ENCODE results near the gene ZNF575. TPM values are rescaled to one million over a fixed set of nuclear protein-coding genes. Genes with fewer than 3 reads are reported as not detected.
A peak's percentile ranks its signal among the peaks of the same experiment; 100 is the strongest.

ZNF575 gene
- total RNA-seq, 2 donors from 2014 or later = 6.4 to 11.3 TPM

DNA sequence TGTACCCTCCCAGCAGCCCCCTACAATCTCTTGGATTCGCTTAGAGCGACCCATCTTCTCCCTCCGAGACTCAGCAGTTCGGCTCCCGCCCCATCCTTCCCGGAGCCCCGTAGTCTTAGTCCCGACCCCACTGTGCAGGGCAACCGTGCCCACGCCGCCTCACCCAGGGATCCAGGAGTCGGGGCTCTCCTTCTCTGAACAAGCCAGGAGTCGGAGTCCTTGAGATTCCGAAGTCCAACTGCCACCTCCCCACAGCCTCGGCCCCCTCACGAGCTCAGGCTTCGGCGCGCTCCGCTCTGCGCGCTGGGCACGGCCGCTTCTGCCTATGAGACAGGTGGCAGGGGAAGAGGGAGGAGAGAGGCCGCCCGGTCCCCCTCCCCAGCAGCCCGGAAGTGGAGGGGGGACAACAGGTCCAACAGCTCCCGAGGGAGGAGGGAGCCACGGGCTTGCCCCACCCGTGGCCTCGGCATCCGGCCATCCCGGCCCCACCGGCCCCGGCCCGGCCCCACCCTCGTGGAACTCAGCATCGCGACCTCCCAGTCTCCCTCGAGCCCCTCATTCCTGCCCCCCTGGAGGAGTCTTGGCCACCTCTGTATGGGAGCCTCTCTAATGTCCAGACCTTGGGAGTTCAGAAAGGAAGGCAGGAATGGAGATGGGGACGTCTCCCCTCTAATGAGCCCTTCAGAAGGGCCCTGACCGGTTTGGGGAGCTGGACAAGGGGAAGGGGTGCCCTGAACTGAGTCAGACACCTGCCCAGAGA is 28.4 kb upstream of the ZNF575 start, which contains the start of gene PHLDB3:
Gene PHLDB3 (minus strand): TSS at position 321 of the 760 bp plus-strand sequence. CDS start 628 bp downstream, outside the sequence.
- no peak for TF ChIP-seq CTCF (IDR thresholded peaks at IDR 0.05)
- Histone ChIP-seq H3K9me3 (no peaks in the 10 kb centered on the region), H3K4me3 (peak within 1 kb of the TSS; percentile 63), H3K27me3 (no peaks in the 10 kb centered on the region), H3K36me3 (peaks cover 7% of the 10 kb centered on the region), H3K9ac (ENCODE audit: low read depth in 2 of 2, low read length in 2 of 2) (peak within 1 kb of the TSS; percentile 88 to 89), H3K27ac (peak within 1 kb of the TSS; percentile 86), H3K4me1 (peaks cover 5% of the 10 kb centered on the region)
- peak; percentile 61 for DNase-seq
- intact Hi-C loops (cut with DNase I) = no loop called here

DNA sequence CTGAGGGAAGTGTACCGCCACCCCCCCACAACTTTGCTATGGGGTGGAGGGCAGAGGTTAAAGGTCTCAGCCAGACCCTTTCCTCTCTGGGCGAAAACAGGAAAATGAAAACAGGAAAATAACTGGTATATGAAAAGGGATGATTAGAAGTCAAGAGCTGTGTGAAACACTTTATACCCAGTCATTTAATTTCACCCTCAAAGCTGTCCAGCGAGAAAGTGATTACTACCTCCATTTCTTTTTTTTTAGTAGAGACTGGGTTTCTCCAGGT is 27.9 kb upstream of the ZNF575 start:
- Histone ChIP-seq H3K27me3 (no peaks in the 10 kb centered on the region), H3K9me3 (no peaks in the 10 kb centered on the region), H3K27ac (peak overlapping the region; percentile 86), H3K4me1 (peaks cover 5% of the 10 kb centered on the region), H3K9ac (ENCODE audit: low read depth in 2 of 2, low read length in 2 of 2) (peak overlapping the region in 1 of 2 donors; percentile 89), H3K36me3 (peaks cover 7% of the 10 kb centered on the region), H3K4me3 (no peak overlapping the region)
- intact Hi-C loops (cut with DNase I) = no loop called here
- TF ChIP-seq CTCF (IDR thresholded peaks at IDR 0.05) = no peak
- DNase-seq = no peak

GRCh38 chr19:43505941-43506340 is 27.0 kb upstream of the ZNF575 start:
- Histone ChIP-seq H3K4me1 (peaks cover 5% of the 10 kb centered on the region), H3K4me3 (no peak overlapping the region), H3K9ac (ENCODE audit: low read depth in 2 of 2, low read length in 2 of 2) (no peak overlapping the region), H3K27ac (no peak overlapping the region), H3K27me3 (no peaks in the 10 kb centered on the region), H3K36me3 (peaks cover 11% of the 10 kb centered on the region), H3K9me3 (no peaks in the 10 kb centered on the region)
- intact Hi-C loops (cut with DNase I) = no loop called here
- no peak for TF ChIP-seq CTCF (IDR thresholded peaks at IDR 0.05)
- no peak for DNase-seq

DNA sequence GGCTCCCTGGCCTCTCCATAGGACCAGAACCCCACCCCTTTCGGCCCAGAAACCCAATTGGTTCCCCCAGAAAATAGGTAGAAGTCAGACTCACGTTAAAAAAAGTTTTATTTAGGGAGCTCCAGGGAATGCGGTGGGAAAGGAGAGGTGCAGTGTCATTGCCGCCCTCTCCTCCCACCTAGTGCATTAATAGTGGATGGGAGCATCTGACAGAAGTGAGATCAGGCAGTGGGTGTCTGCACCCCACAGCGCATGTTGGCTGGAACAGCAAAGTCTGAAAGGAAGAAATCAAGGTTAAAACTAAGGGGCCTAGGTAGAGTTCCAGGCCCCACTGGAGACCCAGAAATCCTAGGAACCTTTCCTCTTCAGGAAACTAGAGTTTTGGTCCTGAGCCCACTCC is 26.4 kb upstream of the ZNF575 start:
- no peak overlapping the region for H3K4me3 ChIP-seq
- no peak for TF ChIP-seq CTCF (IDR thresholded peaks at IDR 0.05)
- H3K4me1 ChIP-seq = peaks cover 5% of the 10 kb centered on the region
- no peaks in the 10 kb centered on the region for H3K27me3 ChIP-seq
- H3K9ac ChIP-seq (ENCODE audit: low read depth in 2 of 2, low read length in 2 of 2) = no peak overlapping the region
- H3K9me3 ChIP-seq = no peaks in the 10 kb centered on the region
- DNase-seq = no peak
- intact Hi-C loops (cut with DNase I) = no loop called here
- H3K36me3 ChIP-seq = peaks cover 15% of the 10 kb centered on the region
- no peak overlapping the region for H3K27ac ChIP-seq

DNA sequence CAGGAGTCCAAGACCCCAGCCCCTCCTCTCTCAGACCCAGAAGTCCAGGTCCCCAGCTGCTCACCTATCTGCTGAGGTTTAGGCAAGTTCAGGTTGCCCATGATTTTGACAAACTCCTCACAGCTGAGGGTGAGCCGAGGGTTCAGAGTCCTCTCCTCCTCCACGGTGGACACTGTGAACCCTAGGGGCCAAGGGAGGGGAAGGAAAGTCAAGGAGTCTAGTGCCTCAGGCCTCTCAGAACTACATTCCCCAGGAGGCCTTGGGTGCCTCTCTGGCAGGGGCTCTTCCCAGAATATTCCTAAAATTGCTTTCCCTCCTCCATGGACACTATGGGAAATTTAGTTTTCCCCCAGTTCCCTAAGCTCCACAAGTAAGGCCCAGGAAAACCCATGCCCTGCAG is 25.1 kb upstream of the ZNF575 start:
- intact Hi-C loops (cut with DNase I) = no loop called here
- H3K9me3 ChIP-seq = no peaks in the 10 kb centered on the region
- H3K27me3 ChIP-seq = no peaks in the 10 kb centered on the region
- no peak for DNase-seq
- H3K9ac ChIP-seq (ENCODE audit: low read depth in 2 of 2, low read length in 2 of 2) = no peak overlapping the region
- no peak overlapping the region for H3K4me3 ChIP-seq
- H3K36me3 ChIP-seq = peaks cover 15% of the 10 kb centered on the region
- peaks cover 5% of the 10 kb centered on the region for H3K4me1 ChIP-seq
- no peak overlapping the region for H3K27ac ChIP-seq
- TF ChIP-seq CTCF (IDR thresholded peaks at IDR 0.05) = no peak

Data from colonic mucosa (tissue), 4 donors.